HepG2 (cell line): ENCODE measurements around the gene OGA. TPM values are rescaled to one million over a fixed set of nuclear protein-coding genes. Genes with fewer than 3 reads are reported as not detected.

Experiments
- ATAC-seq: fragments of 200-7000 bp; cut with Tn5 transposase; 3 replicates; pipeline ENCODE4 v1.9.1; 2020; ENCODE audit warnings: mild to moderate bottlenecking, moderate library complexity
- BruUV-seq: library from RNA; stranded (reverse); fragments of 400-500 nt; replicated peaks from 2 replicates; lab custom pipeline; 2021; lab: Mats Ljungman, UMichigan
- CTCF ChIA-PET: fragments of 300-600 bp; formaldehyde crosslinking; extraction: SDS; loops from one replicate; lab custom pipeline; 2021; ENCODE audit warnings: low total read pairs, inconsistent platforms, low intra/inter-chr PET ratio; lab: Yijun Ruan, JAX
- POLR2A ChIA-PET: fragments of 350-600 bp; sonication (Branson Sonifier 250); formaldehyde crosslinking; loops from one replicate; lab custom pipeline; 2020; ENCODE audit warnings: antibody characterized with exemption, inconsistent platforms; lab: Yijun Ruan, JAX
- DNase-seq: peaks from one replicate; pipeline ENCODE4 v3.0.0-alpha.2; 2015; ENCODE audit warnings: low spot score
- FAIRE-seq: peaks from 3 replicates; lab custom pipeline; 2011; peaks lifted over from hg19 to GRCh38; lab: Jason Lieb, UNC
- H2AFZ ChIP-seq: one replicate; pipeline ENCODE4 v1.6.1; 2011; ENCODE audit warnings: low read length, inconsistent platforms
- H3K27ac ChIP-seq: fragments of 300-600 bp; 3 replicates; pipeline ENCODE4 v1.8.0; 2011; ENCODE audit warnings: mixed run types, mild to moderate bottlenecking, mixed read lengths, low read length, inconsistent platforms; ENCODE audit not compliant: insufficient read depth; ENCODE audit errors: extremely low read length
- H3K27me3 ChIP-seq, 2 experiments: fragments of 200-600 bp in 1 of 2; 2 replicates in 1 of 2; 3 replicates in 1 of 2; pipeline versions ENCODE4 v1.6.0 to v1.8.0; 2011; ENCODE audit warnings: low read length in 2 of 2, mild to moderate bottlenecking in 2 of 2, moderate library complexity in 2 of 2, inconsistent platforms in 1 of 2; ENCODE audit not compliant: insufficient read depth in 2 of 2, control insufficient read depth in 1 of 2
- H3K36me3 ChIP-seq, 2 experiments: fragments of 200-600 bp in 1 of 2; replicated peaks in 1 of 2; 2 replicates in 1 of 2; 3 replicates in 1 of 2; pipeline versions ENCODE4 v1.5.1 to v1.8.0; 2011; ENCODE audit warnings: low read length in 2 of 2, inconsistent platforms in 1 of 2; ENCODE audit not compliant: insufficient read depth in 2 of 2, control insufficient read depth in 1 of 2
- H3K4me1 ChIP-seq: 2 replicates; pipeline ENCODE4 v1.5.1; 2012; ENCODE audit warnings: low read length, inconsistent platforms; ENCODE audit not compliant: insufficient read depth
- H3K4me2 ChIP-seq: 2 replicates; pipeline ENCODE4 v1.6.0; 2011; ENCODE audit warnings: low read depth, low read length, inconsistent platforms
- H3K4me3 ChIP-seq, 3 experiments: fragments of 200-600 bp in 1 of 3; sonication (generic), shearing (Covaris generic) in 1 of 3; replicated peaks in 1 of 3; 2 replicates each; pipeline ENCODE4 v1.5.1; 2011 to 2016; ENCODE audit warnings: low read length in 3 of 3, inconsistent platforms in 2 of 3, low read depth in 2 of 3, mild to moderate bottlenecking in 2 of 3, control low read depth in 1 of 3, mixed read lengths in 1 of 3; ENCODE audit not compliant: insufficient read depth in 1 of 3
- H3K79me2 ChIP-seq: one replicate; pipeline ENCODE4 v1.6.1; 2011; ENCODE audit warnings: low read length, inconsistent platforms; ENCODE audit not compliant: insufficient read depth
- H3K9ac ChIP-seq: 2 replicates; pipeline ENCODE4 v1.6.0; 2011; ENCODE audit warnings: mild to moderate bottlenecking, low read depth, low read length, inconsistent platforms; ENCODE audit not compliant: insufficient read depth
- H3K9me3 ChIP-seq: 2 replicates; pipeline ENCODE4 v1.5.1; 2012; ENCODE audit warnings: mild to moderate bottlenecking, low read length
- H4K20me1 ChIP-seq: 2 replicates; pipeline ENCODE4 v1.6.0; 2011; ENCODE audit warnings: inconsistent platforms, mild to moderate bottlenecking, low read length, moderate library complexity; ENCODE audit not compliant: insufficient read depth
- AGO2 ChIP-seq: fragments of 200-400 bp; formaldehyde crosslinking; optimal IDR thresholded peaks from 2 replicates; pipeline ENCODE3; 2017; ENCODE audit warnings: mild to moderate bottlenecking, low read depth, low read length, moderate library complexity
- GATAD1 ChIP-seq: IDR thresholded peaks from 2 replicates; pipeline ENCODE4 v1.6.1; 2016; ENCODE audit warnings: missing genetic modification reagents, missing compliant biosample characterization
- HNRNPK ChIP-seq: fragments of 200-400 bp; formaldehyde crosslinking; IDR thresholded peaks from 2 replicates; pipeline ENCODE4 v1.6.1; 2018; ENCODE audit warnings: low read length, low read depth, moderate library complexity, mild to moderate bottlenecking; ENCODE audit not compliant: poor library complexity, severe bottlenecking
- HNRNPLL ChIP-seq: fragments of 200-400 bp; formaldehyde crosslinking; IDR thresholded peaks from 2 replicates; pipeline ENCODE4 v1.6.1; 2017; ENCODE audit warnings: mild to moderate bottlenecking, low read depth, low read length; ENCODE audit not compliant: poor library complexity, severe bottlenecking
- MEIS2 ChIP-seq: sonication (generic); formaldehyde crosslinking; IDR thresholded peaks from 2 replicates; pipeline ENCODE4 v1.9.0; 2021; ENCODE audit warnings: mild to moderate bottlenecking, missing genetic modification reagents
- MXI1 ChIP-seq: IDR thresholded peaks from 3 replicates; pipeline ENCODE4 v1.6.1; 2012; ENCODE audit warnings: low read depth, low read length, inconsistent platforms, borderline replicate concordance
- NFYC ChIP-seq: IDR thresholded peaks from 2 replicates; pipeline ENCODE4 v1.6.1; 2016; ENCODE audit warnings: missing genetic modification reagents, missing compliant biosample characterization
- SIN3A ChIP-seq: IDR thresholded peaks from 2 replicates; pipeline ENCODE4 v1.6.1; 2011; ENCODE audit warnings: low read depth, mild to moderate bottlenecking, control low read depth, low read length, borderline replicate concordance
- SMC3 ChIP-seq: IDR thresholded peaks from 2 replicates; pipeline ENCODE4 v1.6.1; 2011; ENCODE audit warnings: low read length, improper control_type of control experiment
- TBX3 ChIP-seq: fragments of 450-650 bp; IDR thresholded peaks from 2 replicates; pipeline ENCODE4 v1.6.1; 2017; ENCODE audit warnings: antibody characterized with exemption, mild to moderate bottlenecking, inconsistent platforms, borderline replicate concordance
- YEATS4 ChIP-seq: sonication (generic); formaldehyde crosslinking; IDR thresholded peaks from 2 replicates; pipeline ENCODE4 v1.4.0; 2020; ENCODE audit warnings: missing genetic modification reagents, borderline replicate concordance
- ZFX ChIP-seq: sonication (generic); formaldehyde crosslinking; IDR thresholded peaks from 2 replicates; pipeline ENCODE4 v1.4.0; 2020; ENCODE audit warnings: mild to moderate bottlenecking, low read depth, missing genetic modification reagents, moderate library complexity
- ZKSCAN1 ChIP-seq: fragments of 150-350 bp; IDR thresholded peaks from 2 replicates; pipeline ENCODE4 v1.6.1; 2014; ENCODE audit warnings: low read length
- ZNF331 ChIP-seq: sonication (generic); formaldehyde crosslinking; IDR thresholded peaks from 2 replicates; pipeline ENCODE4 v1.4.0; 2020; ENCODE audit warnings: missing genetic modification reagents
- ZNF746 ChIP-seq: sonication (generic); formaldehyde crosslinking; IDR thresholded peaks from 2 replicates; pipeline ENCODE4 v1.8.0; 2022; ENCODE audit warnings: mild to moderate bottlenecking, missing genetic modification reagents
- WGBS: methylation state at CpG from one replicate; pipeline ENCODE4 v1.1.6; 2017; ENCODE audit warnings: low lambda C conversion rate; 5-methylcytosine and 5-hydroxymethylcytosine counted together
- in situ Hi-C: cut with HindIII; loops from 2 replicates; pipeline ENCODE4 v1.10.0; 2017; ENCODE audit warnings: low pct_unique_long_range_greater_than_20kb; ENCODE audit not compliant: extremely low pct_ligation_motif_present
- intact Hi-C: fragments of 100-400 bp; cut with micrococcal nuclease; formaldehyde crosslinking; loops from one replicate; pipeline ENCODE4 v1.10.0; 2022; ENCODE audit not compliant: unreplicated experiment
- polyA plus RNA-seq, 8 experiments: library from polyadenylated mRNA; depleted of rRNA in 3 of 8; stranded (reverse) in 7 of 8; unstranded in 1 of 8; fragments of >200 nt; fragmentation: Illumina TruSeq in 4 of 8; extraction: Trizol in 4 of 8; gene quantifications; 2 replicates each; pipeline versions ENCODE4 v1.2.1 to v1.2.3, GENCODE V29; 2011 to 2016; ENCODE audit warnings: low read depth in 4 of 8, missing spikeins in 1 of 8, mixed read lengths in 1 of 8; ENCODE audit not compliant: insufficient read depth in 1 of 8
- total RNA-seq, 5 experiments: library from RNA; depleted of rRNA; stranded (reverse); fragments of >200 nt; fragmentation: Illumina TruSeq; extraction: Trizol; gene quantifications; 2 replicates each; pipeline ENCODE4 v1.2.3, GENCODE V29; 2016; ENCODE audit warnings: low read depth in 1 of 5
- TF ChIP-seq, protein P1 (sequence below): sonication (generic); formaldehyde crosslinking; conservative IDR thresholded peaks from 2 replicates; pipeline ENCODE4 v1.8.0; 2022; ENCODE audit warnings: mild to moderate bottlenecking, moderate library complexity, missing genetic modification reagents
- TF ChIP-seq, protein P2 (sequence below): IDR thresholded peaks from 2 replicates; pipeline ENCODE4 v1.6.1; 2016; ENCODE audit warnings: control low read depth
- TF ChIP-seq, protein P3 (sequence below): IDR thresholded peaks from 2 replicates; pipeline ENCODE4 v1.6.1; 2016; ENCODE audit warnings: low read depth

Gene OGA
- total and polyA plus RNA-seq, 2 of the 13 experiments (the other 11 are each of a cell fraction or from before 2014, with no cell fraction given) = 33.2 to 39.8 TPM

DNA sequence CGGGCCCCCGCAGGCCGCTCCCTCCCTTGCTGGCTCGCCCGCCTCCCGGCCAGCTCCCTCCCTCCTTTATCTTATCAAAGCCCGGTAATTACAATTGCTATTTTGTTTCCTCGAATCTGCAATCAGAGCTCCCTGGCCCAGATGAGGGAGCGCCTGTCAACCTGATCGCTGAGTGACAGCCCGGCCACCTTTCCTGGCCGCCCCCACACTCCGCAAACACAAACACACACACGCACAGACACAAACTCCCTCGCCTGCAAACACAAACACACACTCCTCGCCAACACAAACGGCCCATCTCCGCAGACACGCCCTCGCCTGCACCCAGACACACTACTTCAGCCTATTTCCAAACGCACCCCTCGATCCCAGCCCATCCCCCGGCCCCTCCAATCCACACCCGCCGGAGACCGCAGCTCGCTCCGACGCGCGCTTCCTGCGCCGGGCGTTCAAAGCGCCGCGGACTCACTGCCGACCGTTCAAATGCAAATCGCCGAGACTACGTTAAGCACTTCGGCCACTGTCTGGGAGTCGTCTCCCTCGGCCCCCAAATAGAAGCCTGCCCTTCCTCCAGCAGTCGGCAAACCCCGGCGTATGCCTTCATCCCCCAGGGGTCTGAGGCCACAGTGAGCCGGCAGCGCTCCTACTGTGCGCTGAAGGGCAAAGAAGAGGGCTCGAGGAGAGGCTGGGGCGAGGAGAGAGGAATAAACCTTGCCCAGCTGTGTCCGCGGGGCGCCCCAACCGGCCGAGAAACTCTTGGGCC, 39.3 kb downstream of the OGA start:
- H3K4me2 ChIP-seq = peak overlapping the region; percentile 75
- no TSS peak for BruUV-seq
- H3K36me3 ChIP-seq = no peaks in the 10 kb centered on the region; a peak in 1 of 5 replicates
- H4K20me1 ChIP-seq = peaks cover 5% of the 10 kb centered on the region; the same call in 1 of the 2 replicates
- peak overlapping the region; percentile 31 to 76 (median 47); a peak in 5 of 6 replicates for H3K4me3 ChIP-seq
- peaks cover 54% of the 10 kb centered on the region for H3K4me1 ChIP-seq
- intact Hi-C loops (no loop called here), in situ Hi-C loops (no loop called here)
- no peak overlapping the region for H2AFZ ChIP-seq
- ChIA-PET POLR2A (no interaction called here), CTCF (interaction anchor here (4.0 kb wide), 1 partner anchor 176 kb away, joined by 28 read pairs; no protein-coding TSS in a partner anchor)
- ATAC-seq = peak; percentile 28
- WGBS = 43% methylated on average over 47 of the region's 58 CpGs
- H3K9me3 ChIP-seq = no peaks in the 10 kb centered on the region
- DNase-seq = no peak
- no peak overlapping the region; the same call in 1 of the 2 replicates for H3K9ac ChIP-seq
- FAIRE-seq = no peak
- H3K27me3 ChIP-seq = peaks cover 9 to 19% of the 10 kb centered on the region in 2 experiments
- peaks cover 9% of the 10 kb centered on the region for H3K79me2 ChIP-seq
- no peak overlapping the region for H3K27ac ChIP-seq
- peak; percentile 90 for TF ChIP-seq HNRNPLL
- no peak for TF ChIP-seq SMC3
- peak; percentile 28 for TF ChIP-seq HNRNPK
- no peak for TF ChIP-seq GATAD1 (CRISPR knock-in tag)
- 0 out of 2 replicates have a peak, but pooled peaks have one; percentile 16 for TF ChIP-seq MEIS2
- TF ChIP-seq ZKSCAN1 = peak; percentile 78; the same call in 1 of the 2 replicates
- no peak for TF ChIP-seq ZNF331 (CRISPR knock-in tag)
- 0 out of 3 replicates have a peak, but pooled peaks have one; percentile 22 for TF ChIP-seq MXI1
- no peak for TF ChIP-seq NFYC
- peak; percentile 1; the same call in 1 of the 2 replicates for TF ChIP-seq YEATS4 (CRISPR knock-in tag)
- TF ChIP-seq, protein P1, sequence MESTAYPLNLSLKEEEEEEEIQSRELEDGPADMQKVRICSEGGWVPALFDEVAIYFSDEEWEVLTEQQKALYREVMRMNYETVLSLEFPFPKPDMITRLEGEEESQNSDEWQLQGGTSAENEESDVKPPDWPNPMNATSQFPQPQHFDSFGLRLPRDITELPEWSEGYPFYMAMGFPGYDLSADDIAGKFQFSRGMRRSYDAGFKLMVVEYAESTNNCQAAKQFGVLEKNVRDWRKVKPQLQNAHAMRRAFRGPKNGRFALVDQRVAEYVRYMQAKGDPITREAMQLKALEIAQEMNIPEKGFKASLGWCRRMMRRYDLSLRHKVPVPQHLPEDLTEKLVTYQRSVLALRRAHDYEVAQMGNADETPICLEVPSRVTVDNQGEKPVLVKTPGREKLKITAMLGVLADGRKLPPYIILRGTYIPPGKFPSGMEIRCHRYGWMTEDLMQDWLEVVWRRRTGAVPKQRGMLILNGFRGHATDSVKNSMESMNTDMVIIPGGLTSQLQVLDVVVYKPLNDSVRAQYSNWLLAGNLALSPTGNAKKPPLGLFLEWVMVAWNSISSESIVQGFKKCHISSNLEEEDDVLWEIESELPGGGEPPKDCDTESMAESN (CRISPR knock-in tag) = peak; percentile 21; the same call in 1 of the 2 replicates
- peak; percentile 40 for TF ChIP-seq ZFX (CRISPR knock-in tag)
- no peak for TF ChIP-seq ZNF746 (CRISPR knock-in tag)
- TF ChIP-seq, protein P2, sequence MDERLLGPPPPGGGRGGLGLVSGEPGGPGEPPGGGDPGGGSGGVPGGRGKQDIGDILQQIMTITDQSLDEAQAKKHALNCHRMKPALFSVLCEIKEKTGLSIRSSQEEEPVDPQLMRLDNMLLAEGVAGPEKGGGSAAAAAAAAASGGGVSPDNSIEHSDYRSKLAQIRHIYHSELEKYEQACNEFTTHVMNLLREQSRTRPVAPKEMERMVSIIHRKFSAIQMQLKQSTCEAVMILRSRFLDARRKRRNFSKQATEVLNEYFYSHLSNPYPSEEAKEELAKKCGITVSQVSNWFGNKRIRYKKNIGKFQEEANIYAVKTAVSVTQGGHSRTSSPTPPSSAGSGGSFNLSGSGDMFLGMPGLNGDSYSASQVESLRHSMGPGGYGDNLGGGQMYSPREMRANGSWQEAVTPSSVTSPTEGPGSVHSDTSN (CRISPR knock-in tag) = peak; percentile 33; the same call in 1 of the 2 replicates
- TF ChIP-seq AGO2 = peak; percentile 53
- TF ChIP-seq TBX3 = peak; percentile 32; the same call in 1 of the 2 replicates
- 0 out of 2 replicates have a peak, but pooled peaks have one; percentile 35 for TF ChIP-seq SIN3A
- TF ChIP-seq, protein P3, sequence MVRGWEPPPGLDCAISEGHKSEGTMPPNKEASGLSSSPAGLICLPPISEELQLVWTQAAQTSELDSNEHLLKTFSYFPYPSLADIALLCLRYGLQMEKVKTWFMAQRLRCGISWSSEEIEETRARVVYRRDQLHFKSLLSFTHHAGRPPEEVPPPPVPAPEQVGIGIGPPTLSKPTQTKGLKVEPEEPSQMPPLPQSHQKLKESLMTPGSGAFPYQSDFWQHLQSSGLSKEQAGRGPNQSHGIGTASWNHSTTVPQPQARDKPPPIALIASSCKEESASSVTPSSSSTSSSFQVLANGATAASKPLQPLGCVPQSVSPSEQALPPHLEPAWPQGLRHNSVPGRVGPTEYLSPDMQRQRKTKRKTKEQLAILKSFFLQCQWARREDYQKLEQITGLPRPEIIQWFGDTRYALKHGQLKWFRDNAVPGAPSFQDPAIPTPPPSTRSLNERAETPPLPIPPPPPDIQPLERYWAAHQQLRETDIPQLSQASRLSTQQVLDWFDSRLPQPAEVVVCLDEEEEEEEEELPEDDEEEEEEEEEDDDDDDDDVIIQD = no peak
